HG03135 (cell line): ENCODE data around the gene ARMCX5.

Experiments
- ATAC-seq: cut with Tn5 transposase; IDR thresholded peaks from one replicate; pipeline ENCODE4 v1.9.1; 2021; ENCODE audit warnings: mild to moderate bottlenecking, moderate library complexity; ENCODE audit not compliant: unreplicated experiment

The ARMCX5 gene

DNA sequence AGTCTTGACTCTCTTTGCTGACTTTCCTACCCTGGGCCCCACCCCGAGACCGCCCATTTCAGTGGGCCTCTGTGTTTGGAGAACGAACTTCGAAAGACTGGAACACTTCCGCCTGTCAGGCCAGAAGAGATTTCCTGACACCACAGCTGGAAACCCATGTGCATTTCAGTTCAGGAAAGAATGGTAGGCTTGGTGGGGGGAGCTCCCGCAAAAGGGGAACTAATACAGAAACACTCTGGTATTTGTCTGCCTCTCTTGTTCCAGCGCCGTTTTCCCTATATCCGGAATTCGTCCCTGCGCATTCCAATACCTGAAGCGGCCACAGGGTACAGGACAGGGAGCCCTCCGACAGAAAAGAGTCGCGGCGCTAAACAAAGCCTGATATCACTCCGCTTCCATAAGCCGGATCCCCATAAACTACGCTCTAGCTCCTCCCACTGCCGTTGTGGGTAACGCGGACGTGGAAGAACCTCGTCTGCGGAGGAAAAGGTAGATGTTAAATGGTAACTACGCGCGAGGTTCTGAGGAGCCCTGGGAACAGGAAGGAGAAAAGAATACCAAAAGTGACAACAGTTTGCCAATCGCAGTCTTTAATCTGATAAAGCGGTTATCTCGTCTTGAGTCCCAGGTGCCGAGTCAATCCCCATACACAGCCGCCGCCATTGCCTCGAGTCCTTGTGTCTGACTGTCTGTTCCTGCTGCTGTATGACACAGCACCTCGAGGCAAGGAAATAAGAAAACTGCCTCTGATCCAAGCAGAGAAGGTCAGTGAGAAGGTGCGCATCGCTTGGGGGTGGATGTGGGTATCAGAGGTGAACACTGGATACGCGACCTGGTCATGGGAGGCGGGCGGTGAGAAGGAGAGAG, at the start of gene ARMCX5:
TSS of gene ARMCX5 (plus strand) at position 432 of the 867 bp plus-strand sequence. CDS start 2,627 bp downstream, outside the sequence.
- peak; percentile 82 for ATAC-seq

DNA sequence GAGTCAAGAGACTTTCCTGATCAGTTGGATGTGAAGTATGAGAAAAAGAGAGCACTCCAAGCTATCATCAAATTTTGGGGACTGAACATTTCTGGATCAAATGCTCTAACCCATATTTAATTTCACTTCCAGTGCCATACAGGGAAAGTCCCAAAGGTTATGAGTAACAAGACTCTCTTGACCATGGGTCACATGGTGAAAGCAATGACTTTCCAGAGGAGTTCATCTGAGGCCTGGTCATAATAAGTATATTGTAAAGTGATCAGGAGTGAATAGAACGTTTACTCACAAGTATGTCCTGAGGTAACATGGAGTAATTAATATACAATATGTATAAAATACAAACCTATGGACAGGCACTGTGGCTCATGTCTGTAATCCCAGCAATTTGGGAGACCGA, 40.7 kb upstream of the ARMCX5 start:
- no peak for ATAC-seq

DNA sequence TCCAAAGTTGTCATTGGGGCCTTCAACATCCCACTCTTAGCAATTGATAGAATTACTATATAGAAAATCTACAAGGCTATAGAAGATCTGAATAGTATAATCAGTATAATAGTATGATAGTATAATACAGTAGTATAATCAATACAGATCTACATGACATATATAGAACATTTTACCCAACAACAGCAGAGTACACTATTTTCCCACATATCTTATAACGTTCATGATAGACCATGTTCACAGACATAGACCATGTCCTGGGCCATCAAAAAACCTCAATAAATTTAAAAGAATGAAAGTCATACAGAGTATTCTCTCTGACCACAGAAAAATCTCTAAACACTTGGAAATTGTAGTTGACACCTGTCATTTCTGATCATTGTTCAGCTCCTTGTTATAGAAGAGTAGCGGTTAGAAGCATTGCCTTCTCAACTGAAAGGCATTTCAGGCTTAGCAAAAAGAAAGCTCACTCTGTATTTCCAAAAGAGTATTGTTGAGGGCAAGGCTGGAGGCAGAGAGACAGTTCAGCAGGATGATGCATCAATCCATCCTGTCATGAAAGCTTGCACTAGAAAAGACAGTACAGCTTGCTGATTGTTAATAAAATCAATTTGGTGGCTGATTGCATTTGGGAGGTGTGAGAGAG, 38.8 kb upstream of the ARMCX5 start:
- no peak for ATAC-seq

DNA sequence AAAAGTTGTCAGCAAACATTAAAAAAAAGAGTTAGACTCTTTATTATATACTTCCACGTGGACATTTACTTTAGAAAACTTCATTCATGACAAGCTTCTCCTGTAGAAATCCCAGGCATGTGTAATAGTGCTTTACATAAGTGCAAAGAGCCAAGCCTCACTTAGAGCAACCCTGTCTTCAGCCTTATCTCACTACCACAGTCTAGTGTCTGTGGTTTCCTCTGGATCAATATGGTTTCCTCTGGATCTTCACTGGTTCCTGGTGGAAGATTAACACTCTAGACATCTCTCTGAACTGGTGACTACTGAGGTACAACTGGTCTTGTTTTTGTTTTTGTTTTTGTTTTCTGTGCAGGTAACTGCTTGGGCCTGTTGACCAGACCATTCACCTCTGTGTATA, 18.4 kb upstream of the ARMCX5 start:
- no peak for ATAC-seq

DNA sequence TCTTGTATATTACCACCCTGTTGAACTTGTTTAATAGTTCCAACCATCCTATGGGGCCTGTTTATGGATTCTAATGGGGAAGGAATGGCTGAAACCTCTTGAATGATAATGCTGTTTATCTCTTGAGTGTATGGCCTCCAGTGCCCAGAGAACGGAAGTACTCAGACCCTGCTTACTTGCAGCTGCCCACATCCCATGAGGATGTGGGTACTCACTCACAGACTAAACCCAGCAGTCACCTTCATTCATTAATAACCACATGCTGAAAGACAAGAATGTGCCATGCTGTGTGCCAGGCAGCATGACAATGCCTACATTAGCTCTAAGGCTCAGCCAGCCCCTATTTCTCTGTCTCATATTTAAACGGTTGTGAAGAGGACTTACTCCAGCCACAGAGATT, 5.9 kb upstream of the ARMCX5 start:
- ATAC-seq: no peak

DNA sequence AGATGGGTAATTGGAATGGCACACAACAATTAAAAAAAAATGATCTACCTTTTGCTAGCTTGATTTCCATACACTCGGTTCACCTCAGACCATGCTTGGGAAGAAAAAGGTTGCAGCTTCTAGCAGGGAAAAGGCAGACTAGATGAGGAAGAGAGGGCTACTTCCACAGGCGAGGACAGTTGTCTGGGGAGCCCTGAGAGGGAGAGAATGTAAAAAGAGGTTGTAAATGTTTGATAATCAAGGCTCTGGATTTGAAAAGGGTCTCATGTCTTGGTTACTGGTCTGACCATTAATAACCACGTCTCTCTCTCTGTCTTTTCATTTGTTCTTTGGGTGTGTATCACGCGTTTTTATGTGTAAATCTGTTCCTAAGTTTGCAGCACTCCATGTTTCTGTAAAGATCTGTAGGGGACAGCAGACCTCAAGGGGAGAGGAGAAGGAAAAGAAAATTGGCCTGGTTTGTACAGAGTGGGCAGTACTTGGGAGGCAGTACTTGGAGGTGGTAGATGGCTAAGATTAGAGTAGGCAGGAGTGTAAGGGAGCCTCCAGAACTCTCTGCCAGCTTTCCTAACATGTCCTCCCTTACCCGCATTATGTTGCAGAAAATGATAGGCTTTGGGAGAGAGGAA, 750 bp downstream of the ARMCX5 start:
- ATAC-seq: peak; percentile 16

DNA sequence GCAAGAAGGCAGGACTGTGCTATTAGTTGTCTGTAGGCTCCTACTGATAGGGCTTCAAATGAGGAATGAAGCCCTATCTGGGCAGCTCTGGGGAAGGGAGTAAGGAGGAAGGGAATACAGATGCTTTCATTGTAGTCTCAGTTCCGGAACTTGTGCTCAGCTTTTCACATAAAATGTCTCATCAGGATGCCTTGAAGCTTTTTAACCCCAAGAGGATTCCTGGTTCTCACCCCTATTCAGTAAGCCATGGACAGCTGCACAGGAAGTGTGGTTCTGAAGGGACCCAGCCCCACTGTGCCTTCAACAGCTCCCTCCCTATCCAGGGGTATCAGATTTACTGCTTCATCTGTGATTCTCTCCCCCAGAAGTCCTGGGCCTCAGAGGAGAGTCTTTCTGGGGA, 5.0 kb downstream of the ARMCX5 start:
- ATAC-seq: no peak

DNA sequence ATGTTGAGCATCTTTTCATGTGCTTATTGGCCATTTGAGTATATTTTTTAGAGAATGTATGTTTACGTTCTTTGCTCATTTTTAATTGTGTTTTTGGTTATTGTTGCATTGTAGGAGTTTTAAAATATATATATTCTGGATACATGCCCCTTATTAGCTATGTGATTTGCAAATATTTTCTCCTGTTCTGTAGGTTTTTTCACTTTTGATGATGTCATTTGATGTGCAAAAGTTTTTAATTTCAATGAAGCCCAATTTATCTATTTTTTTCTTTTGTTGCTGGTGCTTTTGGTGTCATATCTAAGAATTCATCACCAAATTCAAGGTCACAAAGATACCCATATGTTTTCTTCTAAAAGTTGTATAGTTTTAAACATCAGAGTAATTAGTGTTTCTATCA, 6.8 kb downstream of the ARMCX5 start:
- ATAC-seq: no peak

DNA sequence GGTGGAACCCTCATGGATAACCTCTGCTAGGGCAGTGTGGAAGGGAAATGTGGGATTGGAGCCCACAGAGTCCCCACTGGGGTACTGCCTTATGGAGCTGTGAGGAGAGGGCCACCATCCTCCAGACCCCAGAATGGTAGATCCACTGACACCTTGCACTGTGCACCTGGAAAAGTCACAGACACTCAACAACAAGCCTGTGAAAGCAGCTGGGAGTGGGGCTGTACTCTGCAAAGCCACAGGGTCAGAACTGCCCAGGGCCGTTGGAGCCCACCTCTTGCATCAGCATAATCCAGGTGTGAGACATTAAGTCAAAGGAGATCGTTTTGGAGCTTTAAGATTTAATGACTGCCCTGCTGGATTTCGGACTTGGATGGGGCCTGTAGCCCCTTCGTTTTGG, 11.6 kb downstream of the ARMCX5 start:
- ATAC-seq: no peak

DNA sequence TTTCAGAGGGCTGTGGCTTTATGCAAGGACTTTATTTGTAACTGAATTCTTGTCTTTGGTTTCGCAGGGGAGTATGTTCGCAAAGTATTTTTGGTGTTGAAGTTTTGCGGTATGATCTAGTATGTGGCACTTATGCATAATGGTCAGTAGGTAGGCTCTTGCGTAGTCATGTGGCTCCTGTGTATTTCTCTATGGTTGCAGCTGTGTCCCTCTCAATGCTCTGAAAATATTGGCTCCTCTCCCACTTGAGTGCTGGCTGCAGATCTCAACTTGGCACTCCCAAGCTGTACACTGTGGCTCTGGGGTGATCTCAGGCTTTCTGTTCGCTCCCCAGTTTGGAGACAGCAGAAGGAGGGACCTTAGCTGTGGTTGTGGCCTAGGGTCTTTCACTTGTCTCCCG, 24.8 kb downstream of the ARMCX5 start:
- no peak for ATAC-seq

DNA sequence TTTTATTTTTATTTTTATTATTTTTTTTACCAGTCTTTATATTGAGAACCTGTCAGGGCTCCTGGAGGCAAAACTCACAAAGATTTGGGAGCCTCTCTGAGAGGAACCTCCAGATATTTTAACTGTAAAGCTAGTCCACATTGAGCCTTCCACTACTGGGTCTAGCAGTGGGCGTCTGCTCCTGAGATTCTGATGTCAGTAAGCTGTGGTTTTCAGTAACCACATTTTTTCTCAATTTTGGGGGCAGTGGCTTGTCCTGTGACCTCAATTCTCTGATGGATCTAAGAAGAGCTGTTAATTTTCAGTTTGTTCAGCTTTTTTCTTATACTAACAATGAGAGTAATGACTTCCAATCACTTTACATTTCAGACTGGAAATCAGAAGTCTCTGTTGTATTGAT, 28.3 kb downstream of the ARMCX5 start:
- ATAC-seq: no peak

DNA sequence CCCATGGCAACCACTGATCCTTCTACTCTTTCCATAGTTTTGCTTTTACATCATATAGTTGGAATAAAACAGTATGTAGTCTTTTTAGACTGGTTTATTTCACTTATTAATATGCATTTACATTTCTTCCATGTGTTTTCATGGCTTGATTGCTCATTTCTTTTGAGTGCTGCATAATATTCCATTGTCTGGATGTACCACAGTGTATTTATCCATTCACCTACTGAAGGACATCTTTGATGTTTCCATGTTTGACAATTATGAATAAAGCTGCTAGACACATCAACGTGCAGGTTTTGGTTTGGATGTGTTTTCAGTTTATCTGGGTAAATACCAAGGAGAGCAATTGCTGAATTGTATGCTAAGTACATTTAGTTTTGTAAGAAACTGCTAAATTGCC, 38.2 kb downstream of the ARMCX5 start:
- ATAC-seq: no peak

DNA sequence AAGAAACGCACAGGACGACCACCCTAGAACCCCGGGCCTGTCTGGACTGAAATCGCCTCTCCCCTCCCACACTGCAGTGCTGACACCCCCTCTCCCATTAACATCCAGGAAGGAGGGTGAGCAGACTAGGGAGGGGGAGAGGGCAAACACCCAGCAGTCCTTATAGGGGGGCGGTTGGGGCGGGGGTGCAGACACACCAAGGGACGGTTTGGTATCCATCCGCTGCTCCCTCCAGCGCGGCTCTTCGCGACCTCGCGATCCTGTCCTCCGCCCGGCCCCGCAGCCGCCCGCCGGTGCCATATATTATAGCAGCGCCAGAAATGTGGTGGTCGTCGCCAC, 51.6 kb downstream of the ARMCX5 start:
- no peak for ATAC-seq

DNA sequence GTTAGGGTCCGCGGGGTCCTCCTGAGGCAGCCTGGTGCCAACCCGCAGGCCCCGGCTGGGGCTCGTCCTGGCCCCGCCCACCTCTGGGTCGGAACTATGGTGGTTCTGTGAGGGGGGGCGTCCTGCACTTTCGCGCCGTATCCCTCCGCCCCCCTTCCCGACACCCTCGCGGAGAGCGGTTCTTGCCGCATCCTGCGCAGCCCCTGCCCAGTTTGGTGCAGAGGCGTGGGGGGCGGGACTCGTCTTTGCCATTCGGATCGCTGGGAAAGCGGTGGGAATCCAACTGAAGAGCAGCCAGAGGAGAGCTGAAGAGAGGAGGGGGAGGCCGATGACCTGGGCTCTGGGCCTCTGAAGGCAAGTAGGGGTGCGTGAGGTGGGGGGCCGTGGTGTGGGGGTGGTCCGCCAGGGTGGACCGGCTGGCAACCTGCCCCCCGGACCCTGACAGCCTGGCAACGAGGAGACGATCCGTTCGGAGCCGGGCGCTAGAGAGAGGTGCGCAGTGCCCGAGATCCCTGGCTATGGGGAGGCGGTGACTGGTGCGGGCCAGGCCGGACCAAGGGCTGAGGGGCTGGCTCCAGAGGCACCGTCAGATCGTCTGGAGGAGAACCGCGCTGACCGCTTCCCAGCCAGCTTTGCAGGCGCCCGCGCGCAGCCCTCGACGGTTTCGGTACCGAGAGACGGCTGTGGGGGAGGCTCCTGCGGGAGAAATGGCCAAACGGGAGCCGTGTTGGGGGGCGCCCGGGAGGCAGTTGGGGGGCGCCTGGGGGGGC, 52.1 kb downstream of the ARMCX5 start, which contains the start of gene GPRASP1:
TSS of gene GPRASP1 (plus strand) at position 242 of the 770 bp plus-strand sequence. CDS start 2,431 bp downstream, outside the sequence.
- no peak for ATAC-seq

DNA sequence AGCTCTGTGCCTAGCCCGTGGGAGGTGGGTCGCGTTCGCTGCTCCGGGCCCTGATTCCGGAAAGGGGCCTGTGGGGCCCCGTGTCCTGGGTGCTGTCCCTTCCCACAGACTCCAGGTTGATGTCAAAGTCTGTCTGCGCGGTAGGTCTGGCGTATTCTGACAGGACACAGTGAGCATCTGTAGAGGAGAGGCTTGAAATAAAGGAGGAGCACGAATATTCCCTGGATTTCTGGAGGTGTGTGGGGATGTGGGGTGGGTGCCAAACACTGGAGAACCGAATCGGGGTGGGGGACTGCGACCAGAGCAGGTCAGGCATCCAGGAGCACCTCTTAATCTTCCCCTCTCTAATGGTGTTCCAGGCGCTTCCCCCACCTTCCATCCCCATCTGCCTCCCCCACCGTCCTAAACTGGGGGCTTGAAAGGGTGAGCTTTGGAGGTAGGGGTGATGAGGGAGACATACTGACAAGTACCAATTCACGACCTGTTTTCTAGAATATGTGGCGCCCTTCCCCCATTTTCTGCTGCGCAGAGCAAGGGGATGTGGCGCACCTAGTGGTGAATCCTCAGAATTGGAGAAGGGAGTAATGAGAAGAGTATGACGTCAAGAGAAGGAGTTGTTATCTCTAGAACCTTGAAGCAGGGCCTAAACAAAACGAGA, 52.8 kb downstream of the ARMCX5 start:
- ATAC-seq: peak; percentile 65
